Heart left ventricle (tissue), 13 donors: ENCODE data around the gene MLC1.

Experiments used
- POLR2A ChIP-seq, 2 donors: fragments of 450-650 bp; IDR thresholded peaks; one replicate each; pipeline ENCODE4 v1.6.1; 2017; ENCODE audit warnings: antibody characterized with exemption in 2 of 2, mild to moderate bottlenecking in 2 of 2, moderate library complexity in 2 of 2
- TF ChIP-seq, protein P1 (sequence below), 12 donors: fragments of 200-600 bp; sonication (generic) in 4 of 12; IDR thresholded peaks; one replicate each; pipeline versions ENCODE4 v1.5.0 to v1.8.0; 2018 to 2022; ENCODE audit warnings: antibody characterized with exemption in 12 of 12, mild to moderate bottlenecking in 5 of 12
- donor health status: ischemic (EF 13 %, LVEDD 7.1; RV severe dilation, severe dysfunction).
- donor health status: DM: no; HTN: yes; CAD: no.
- donor health status: DM: no; HTN: no; CAD: no.
- donor health status: ischemic (EF 25% LVEDD 6.9; RV normal size, moderate dysfunction).
- donor health status: ischemic (EF 25% LVEDD 5.7; RV mildly dilated, moderate dysfunction).
- donor health status: ischemic (EF 35%, LVEDD 5.7; RV mildly dilated, moderate dysfunction).
- donor health status: nonischemic (EF 11% LVEDD 7.7; RV severe dilation, severe dysfunction).
- donor health status: DM: yes; HTN: yes; CAD: no.
- donor health status: PGD.
- donor health status: ischemic (EF 29% LVEDD 5.4; RV normal size, mild dysfunction).
- donor health status: nonischemic (EF 23%, LVEDD 6.1; RV moderate dilation, normal function).

DNA sequence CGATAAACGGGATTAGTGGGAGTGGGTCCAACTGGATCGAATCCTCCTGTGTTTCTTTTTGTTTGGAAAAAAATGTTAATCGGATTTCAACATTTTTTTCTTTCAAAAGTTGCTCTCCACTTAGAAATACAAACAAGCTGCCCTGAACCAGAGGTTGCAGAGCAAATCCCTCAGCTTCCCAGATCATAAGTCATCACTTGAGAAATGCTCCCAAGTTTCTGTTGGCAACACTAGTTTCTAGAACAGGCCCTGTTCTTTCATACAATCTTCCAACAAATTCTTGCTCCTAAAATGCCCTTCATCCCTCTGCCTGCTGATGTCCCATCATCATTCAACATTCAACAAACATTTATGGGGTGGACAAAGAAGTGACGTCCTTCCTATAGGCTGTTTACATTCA, 1.3 kb upstream of the MLC1 start:
- TF ChIP-seq, protein P1, sequence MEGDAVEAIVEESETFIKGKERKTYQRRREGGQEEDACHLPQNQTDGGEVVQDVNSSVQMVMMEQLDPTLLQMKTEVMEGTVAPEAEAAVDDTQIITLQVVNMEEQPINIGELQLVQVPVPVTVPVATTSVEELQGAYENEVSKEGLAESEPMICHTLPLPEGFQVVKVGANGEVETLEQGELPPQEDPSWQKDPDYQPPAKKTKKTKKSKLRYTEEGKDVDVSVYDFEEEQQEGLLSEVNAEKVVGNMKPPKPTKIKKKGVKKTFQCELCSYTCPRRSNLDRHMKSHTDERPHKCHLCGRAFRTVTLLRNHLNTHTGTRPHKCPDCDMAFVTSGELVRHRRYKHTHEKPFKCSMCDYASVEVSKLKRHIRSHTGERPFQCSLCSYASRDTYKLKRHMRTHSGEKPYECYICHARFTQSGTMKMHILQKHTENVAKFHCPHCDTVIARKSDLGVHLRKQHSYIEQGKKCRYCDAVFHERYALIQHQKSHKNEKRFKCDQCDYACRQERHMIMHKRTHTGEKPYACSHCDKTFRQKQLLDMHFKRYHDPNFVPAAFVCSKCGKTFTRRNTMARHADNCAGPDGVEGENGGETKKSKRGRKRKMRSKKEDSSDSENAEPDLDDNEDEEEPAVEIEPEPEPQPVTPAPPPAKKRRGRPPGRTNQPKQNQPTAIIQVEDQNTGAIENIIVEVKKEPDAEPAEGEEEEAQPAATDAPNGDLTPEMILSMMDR (IDR thresholded peaks at IDR 0.05) = no peak
- no peak for TF ChIP-seq POLR2A (IDR thresholded peaks at IDR 0.05)
